Activated CD8-positive, alpha-beta memory T cell treated with anti-CD3 and anti-CD28 coated beads for 36 hours (primary cell): Measurements from ENCODE around the gene SEMA3B. TPM values are rescaled to one million over a fixed set of nuclear protein-coding genes. Genes with fewer than 3 reads are reported as not detected.
"Not testable (repeated sequence)": the region's sequence is repeated elsewhere in the genome, so short reads cannot be mapped to it uniquely, and the experiment has no call there.

Experiments
- CTCF ChIA-PET: fragments of 350-600 bp; sonication (Branson Sonifier 250); formaldehyde crosslinking; loops from one replicate; lab custom pipeline; 2021; ENCODE audit warnings: antibody characterized with exemption; lab: Charles Lee
- POLR2A ChIA-PET: fragments of 350-600 bp; sonication (Branson Sonifier 250); formaldehyde crosslinking; loops from one replicate; lab custom pipeline; 2021; ENCODE audit warnings: antibody characterized with exemption; lab: Charles Lee
- total RNA-seq, 2 experiments: library from RNA; stranded (reverse); gene quantifications; one replicate each; pipeline ENCODE4 v1.2.3, GENCODE V29; 2021

The SEMA3B gene
- total RNA-seq, 2 experiments from 2014 or later, result 0.40 to 0.46 TPM

- POLR2A ChIA-PET, result interaction anchor here (0.6 to 2.5 kb wide), 6 partner anchors 10 to 1829 kb away, joined by 3 to 17 read pairs (median 4); partner anchors contain the start of gene LSMEM2
- CTCF ChIA-PET, result interaction anchor here (0.6 to 10.7 kb wide), 12 partner anchors 8 to 103 kb away, joined by 3 to 88 read pairs (median 4); partner anchors contain the start of gene IFRD2
Observed at GRCh38 chr3:50235716-50236483, 33.0 kb upstream of the SEMA3B start, which contains the start of gene GNAI2. Gene GNAI2 (plus strand): TSS chr3:50236204. CDS start chr3:50236336, 132 bp downstream.

- CTCF ChIA-PET, result interaction anchor here (0.6 to 10.7 kb wide), 4 partner anchors 9 to 102 kb away, joined by 4 to 88 read pairs (median 28); no protein-coding TSS in a partner anchor
- POLR2A ChIA-PET, result interaction anchor here (0.9 to 2.5 kb wide), 4 partner anchors 10 to 101 kb away, joined by 3 to 17 read pairs (median 5); partner anchors contain the start of gene LSMEM2
Observed at GRCh38 chr3:50236484-50237132, 32.3 kb upstream of the SEMA3B start.

- CTCF ChIA-PET, result interaction anchor here (0.9 to 10.7 kb wide), 4 partner anchors 10 to 22 kb away, joined by 3 to 88 read pairs (median 28); no protein-coding TSS in a partner anchor
- POLR2A ChIA-PET, result interaction anchor here (0.7 to 2.5 kb wide), 4 partner anchors 9 to 100 kb away, joined by 3 to 17 read pairs (median 4); partner anchors contain the start of gene LSMEM2
Observed at GRCh38 chr3:50237133-50237651, 31.8 kb upstream of the SEMA3B start.

GRCh38 chr3:50237754-50238548 is 31.0 kb upstream of the SEMA3B start:
- CTCF ChIA-PET, result interaction anchor here (0.5 to 10.7 kb wide), 4 partner anchors 9 to 191 kb away, joined by 3 to 88 read pairs (median 24); no protein-coding TSS in a partner anchor
- POLR2A ChIA-PET, result interaction anchor here (0.6 to 2.5 kb wide), 4 partner anchors 9 to 99 kb away, joined by 3 to 17 read pairs (median 3); no protein-coding TSS in a partner anchor

GRCh38 chr3:50238549-50239026 is 30.4 kb upstream of the SEMA3B start:
- CTCF ChIA-PET, result interaction anchor here (0.5 to 10.7 kb wide), 3 partner anchors 8 to 192 kb away, joined by 5 to 88 read pairs (median 43); no protein-coding TSS in a partner anchor
- POLR2A ChIA-PET, result no interaction called here

- POLR2A ChIA-PET, result no interaction called here
Observed at GRCh38 chr3:50239649-50240048, 29.3 kb upstream of the SEMA3B start.

GRCh38 chr3:50241163-50241562 is 27.8 kb upstream of the SEMA3B start:
- CTCF ChIA-PET, result interaction anchor here (2.6 to 10.7 kb wide), 2 partner anchors 14 to 15 kb away, joined by 10 to 88 read pairs; no protein-coding TSS in a partner anchor
- POLR2A ChIA-PET, result interaction anchor here (1.0 to 1.3 kb wide), 2 partner anchors 13 to 96 kb away, joined by 3 to 4 read pairs; no protein-coding TSS in a partner anchor

More at GRCh38 chr3:50239649-50240048, 29.3 kb upstream of the SEMA3B start:
- CTCF ChIA-PET, result interaction anchor here (1.0 to 10.7 kb wide), 3 partner anchors 12 to 20 kb away, joined by 6 to 88 read pairs (median 10); no protein-coding TSS in a partner anchor

GRCh38 chr3:50241713-50242380 is 27.1 kb upstream of the SEMA3B start:
- CTCF ChIA-PET, result interaction anchor here (2.4 to 10.7 kb wide), 4 partner anchors 14 to 47 kb away, joined by 7 to 88 read pairs (median 12); no protein-coding TSS in a partner anchor
- POLR2A ChIA-PET, result interaction anchor here (1.0 to 1.3 kb wide), 2 partner anchors 14 to 96 kb away, joined by 3 to 4 read pairs; no protein-coding TSS in a partner anchor

- ChIA-PET CTCF (interaction anchor here (1.3 to 10.7 kb wide), 6 partner anchors 9 to 95 kb away, joined by 3 to 88 read pairs (median 9); no protein-coding TSS in a partner anchor), POLR2A (interaction anchor here (0.6 kb wide), 1 partner anchor 38 kb away, joined by 8 read pairs; no protein-coding TSS in a partner anchor)
Observed at GRCh38 chr3:50242381-50242770, 26.6 kb upstream of the SEMA3B start.

- ChIA-PET POLR2A (interaction anchor here (0.6 to 0.9 kb wide), 2 partner anchors 18 to 38 kb away, joined by 4 to 8 read pairs; no protein-coding TSS in a partner anchor), CTCF (interaction anchor here (1.3 to 10.7 kb wide), 8 partner anchors 8 to 94 kb away, joined by 3 to 88 read pairs (median 9); no protein-coding TSS in a partner anchor)
Observed at GRCh38 chr3:50242851-50243542, 25.9 kb upstream of the SEMA3B start.

GRCh38 chr3:50243543-50243895 is 25.4 kb upstream of the SEMA3B start:
- ChIA-PET POLR2A (interaction anchor here (0.9 kb wide), 1 partner anchor 17 kb away, joined by 4 read pairs; no protein-coding TSS in a partner anchor), CTCF (interaction anchor here (1.3 to 10.7 kb wide), 8 partner anchors 8 to 93 kb away, joined by 3 to 88 read pairs (median 9); no protein-coding TSS in a partner anchor)

- POLR2A ChIA-PET, result not testable (repeated sequence)
- CTCF ChIA-PET, result interaction anchor here (0.7 to 10.7 kb wide), 5 partner anchors 9 to 1006 kb away, joined by 3 to 88 read pairs (median 5); no protein-coding TSS in a partner anchor
Observed at GRCh38 chr3:50244813-50245212, 24.1 kb upstream of the SEMA3B start.

- ChIA-PET POLR2A (no interaction called here), CTCF (interaction anchor here (0.7 to 10.7 kb wide), 5 partner anchors 10 to 1007 kb away, joined by 3 to 88 read pairs (median 5); no protein-coding TSS in a partner anchor)
Observed at GRCh38 chr3:50245251-50245745, 23.6 kb upstream of the SEMA3B start.

GRCh38 chr3:50245831-50246516 is 23.0 kb upstream of the SEMA3B start:
- POLR2A ChIA-PET, result interaction anchor here (0.5 to 1.6 kb wide), 12 partner anchors 10 to 99 kb away, joined by 3 to 17 read pairs (median 3); partner anchors contain the start of genes GNAI2 and IFRD2
- CTCF ChIA-PET, result interaction anchor here (0.6 to 10.7 kb wide), 24 partner anchors 10 to 327 kb away, joined by 3 to 133 read pairs (median 5); partner anchors contain the start of genes GNAI2, GNAT1, IFRD2 and RASSF1
